ENCODE results near the gene TCERG1L. TPM values are rescaled to one million over a fixed set of nuclear protein-coding genes. Genes with fewer than 3 reads are reported as not detected.

The TCERG1L gene
- total and polyA plus RNA-seq, 2 experiments from 2014 or later: not detected

- Histone ChIP-seq H3K27me3 (replicated peaks; ENCODE audit: insufficient read depth) (no peaks in the 10 kb centered on the region), H3K36me3 (ENCODE audit: low read depth) (no peaks in the 10 kb centered on the region), H3K79me2 (ENCODE audit: insufficient read depth) (no peaks in the 10 kb centered on the region), H3K9me2 (ENCODE audit: insufficient read depth) (no peaks in the 10 kb centered on the region), H3K4me1 (ENCODE audit: insufficient read depth) (no peaks in the 10 kb centered on the region), H4K20me1 (ENCODE audit: insufficient read depth) (no peaks in the 10 kb centered on the region), H3K4me2 (ENCODE audit: unreplicated experiment) (no peak overlapping the region), H3K4me3 (no peak overlapping the region), H3K27ac (no peak overlapping the region), H3F3A (ENCODE audit: insufficient read depth) (no peaks in the 10 kb centered on the region), H3K9me3 (ENCODE audit: low read depth) (no peaks in the 10 kb centered on the region), H3K9ac (no peak overlapping the region), H2AFZ (no peak overlapping the region)
- no peak for DNase-seq
- 50 to 56% methylated on average over 12 of the region's 12 CpGs for WGBS, 2 experiments (ENCODE audit: low coverage in 1 of 2, low lambda C conversion rate in 2 of 2, missing lambda C conversion rate in 2 of 2)
- in situ Hi-C loops (cut with MboI): no loop called here
- no peak for TF ChIP-seq EZH2 (IDR thresholded peaks at IDR 0.05; ENCODE audit: insufficient read depth, poor library complexity, severe bottlenecking)
- no peak for TF ChIP-seq EZH2phosphoT487 (IDR thresholded peaks at IDR 0.05; ENCODE audit: insufficient read depth, low read depth)
Observed at GRCh38 chr10:131277278-131277677, 34.2 kb downstream of the TCERG1L start.

GRCh38 chr10:131275691-131276090, 35.8 kb downstream of the TCERG1L start:
- no peak overlapping the region for H3K27ac ChIP-seq
- H3K36me3 ChIP-seq (ENCODE audit: low read depth): no peaks in the 10 kb centered on the region
- no peaks in the 10 kb centered on the region for H3F3A ChIP-seq (ENCODE audit: insufficient read depth)
- H4K20me1 ChIP-seq (ENCODE audit: insufficient read depth): no peaks in the 10 kb centered on the region
- no peaks in the 10 kb centered on the region for H3K79me2 ChIP-seq (ENCODE audit: insufficient read depth)
- H3K4me3 ChIP-seq: no peak overlapping the region
- H3K27me3 ChIP-seq (replicated peaks; ENCODE audit: insufficient read depth): no peaks in the 10 kb centered on the region
- H3K9me3 ChIP-seq (ENCODE audit: low read depth): no peaks in the 10 kb centered on the region
- H3K4me2 ChIP-seq (ENCODE audit: unreplicated experiment): no peak overlapping the region
- 46 to 56% methylated on average over 4 of the region's 4 CpGs for WGBS, 2 experiments (ENCODE audit: low coverage in 1 of 2, low lambda C conversion rate in 2 of 2, missing lambda C conversion rate in 2 of 2)
- TF ChIP-seq EZH2phosphoT487 (IDR thresholded peaks at IDR 0.05; ENCODE audit: insufficient read depth, low read depth): no peak
- no peak for TF ChIP-seq EZH2 (IDR thresholded peaks at IDR 0.05; ENCODE audit: insufficient read depth, poor library complexity, severe bottlenecking)
- no peak for DNase-seq
- H3K9ac ChIP-seq: no peak overlapping the region
- no peaks in the 10 kb centered on the region for H3K4me1 ChIP-seq (ENCODE audit: insufficient read depth)
- no peak overlapping the region for H2AFZ ChIP-seq
- H3K9me2 ChIP-seq (ENCODE audit: insufficient read depth): no peaks in the 10 kb centered on the region
- in situ Hi-C loops (cut with MboI): no loop called here

- H3K9me3 ChIP-seq (ENCODE audit: low read depth): no peaks in the 10 kb centered on the region
- in situ Hi-C loops (cut with MboI): no loop called here
- TF ChIP-seq EZH2phosphoT487 (IDR thresholded peaks at IDR 0.05; ENCODE audit: insufficient read depth, low read depth) (no peak), EZH2 (IDR thresholded peaks at IDR 0.05; ENCODE audit: insufficient read depth, poor library complexity, severe bottlenecking) (no peak)
Observed at GRCh38 chr10:131274883-131275282, 36.6 kb downstream of the TCERG1L start.

GRCh38 chr10:131274133-131274880, 37.2 kb downstream of the TCERG1L start:
- no peaks in the 10 kb centered on the region for H4K20me1 ChIP-seq (ENCODE audit: insufficient read depth)
- no peak overlapping the region for H3K4me2 ChIP-seq (ENCODE audit: unreplicated experiment)
- no peaks in the 10 kb centered on the region for H3K27me3 ChIP-seq (replicated peaks; ENCODE audit: insufficient read depth)
- H3K36me3 ChIP-seq (ENCODE audit: low read depth): no peaks in the 10 kb centered on the region
- no peaks in the 10 kb centered on the region for H3F3A ChIP-seq (ENCODE audit: insufficient read depth)
- H3K79me2 ChIP-seq (ENCODE audit: insufficient read depth): no peaks in the 10 kb centered on the region
- in situ Hi-C loops (cut with MboI): no loop called here
- TF ChIP-seq EZH2phosphoT487 (IDR thresholded peaks at IDR 0.05; ENCODE audit: insufficient read depth, low read depth): no peak
- no peak for TF ChIP-seq EZH2 (IDR thresholded peaks at IDR 0.05; ENCODE audit: insufficient read depth, poor library complexity, severe bottlenecking)
- H3K4me3 ChIP-seq: no peak overlapping the region
- WGBS, 2 experiments (ENCODE audit: low coverage in 1 of 2, low lambda C conversion rate in 2 of 2, missing lambda C conversion rate in 2 of 2): 51 to 54% methylated on average over 19 of the region's 19 CpGs
- no peak overlapping the region for H3K27ac ChIP-seq
- no peak for DNase-seq
- no peaks in the 10 kb centered on the region for H3K9me2 ChIP-seq (ENCODE audit: insufficient read depth)
- no peak overlapping the region for H3K9ac ChIP-seq
- no peaks in the 10 kb centered on the region for H3K9me3 ChIP-seq (ENCODE audit: low read depth)
- H2AFZ ChIP-seq: no peak overlapping the region
- H3K4me1 ChIP-seq (ENCODE audit: insufficient read depth): no peaks in the 10 kb centered on the region

More at GRCh38 chr10:131274883-131275282, 36.6 kb downstream of the TCERG1L start:
- no peak overlapping the region for H3K4me3 ChIP-seq
- H3K9me2 ChIP-seq (ENCODE audit: insufficient read depth): no peaks in the 10 kb centered on the region
- WGBS, 2 experiments (ENCODE audit: low coverage in 1 of 2, low lambda C conversion rate in 2 of 2, missing lambda C conversion rate in 2 of 2): 26 to 41% methylated on average over 5 of the region's 5 CpGs
- H4K20me1 ChIP-seq (ENCODE audit: insufficient read depth): no peaks in the 10 kb centered on the region
- no peaks in the 10 kb centered on the region for H3K27me3 ChIP-seq (replicated peaks; ENCODE audit: insufficient read depth)
- DNase-seq: no peak
- H2AFZ ChIP-seq: no peak overlapping the region
- H3K79me2 ChIP-seq (ENCODE audit: insufficient read depth): no peaks in the 10 kb centered on the region
- H3K36me3 ChIP-seq (ENCODE audit: low read depth): no peaks in the 10 kb centered on the region
- no peak overlapping the region for H3K4me2 ChIP-seq (ENCODE audit: unreplicated experiment)
- H3F3A ChIP-seq (ENCODE audit: insufficient read depth): no peaks in the 10 kb centered on the region
- no peaks in the 10 kb centered on the region for H3K4me1 ChIP-seq (ENCODE audit: insufficient read depth)
- H3K27ac ChIP-seq: no peak overlapping the region
- H3K9ac ChIP-seq: no peak overlapping the region
